Muscle layer of colon (tissue), 2 donors: Measurements from ENCODE around the gene ADCYAP1.

Experiments
- H3K27ac ChIP-seq: one replicate; pipeline ENCODE4 v1.7.0; 2013; ENCODE audit warnings: low read depth, mild to moderate bottlenecking, low read length, moderate library complexity
- H3K27me3 ChIP-seq, 2 donors: one replicate each; pipeline ENCODE4 v1.7.0; 2013; ENCODE audit warnings: low read length in 2 of 2, mild to moderate bottlenecking in 2 of 2; ENCODE audit not compliant: insufficient read depth in 2 of 2, control insufficient read depth in 1 of 2
- H3K36me3 ChIP-seq: one replicate; pipeline ENCODE4 v1.7.0; 2013; ENCODE audit warnings: mild to moderate bottlenecking, low read length; ENCODE audit not compliant: insufficient read depth
- H3K4me1 ChIP-seq: one replicate; pipeline ENCODE4 v1.7.0; 2013; ENCODE audit warnings: mild to moderate bottlenecking, low read length; ENCODE audit not compliant: insufficient read depth
- H3K4me3 ChIP-seq, 2 donors: one replicate each; pipeline ENCODE4 v1.7.0; 2013; ENCODE audit warnings: low read length in 2 of 2, low read depth in 1 of 2, mild to moderate bottlenecking in 1 of 2, moderate library complexity in 1 of 2
- H3K9ac ChIP-seq: one replicate; pipeline ENCODE4 v1.7.0; 2013; ENCODE audit warnings: low read length
- H3K9me3 ChIP-seq: one replicate; pipeline ENCODE4 v1.7.0; 2013; ENCODE audit warnings: mild to moderate bottlenecking, low read length
- donor health status: abdominal sarcoma.
- donor health status: Adenocarcinoma of cecum.

The ADCYAP1 gene

GRCh38 chr18:944440-944839 lies 39.8 kb downstream of the ADCYAP1 start:
- Histone ChIP-seq H3K27ac (no peak overlapping the region), H3K9me3 (no peaks in the 10 kb centered on the region), H3K4me1 (no peaks in the 10 kb centered on the region), H3K36me3 (no peaks in the 10 kb centered on the region), H3K4me3 (no peak overlapping the region), H3K9ac (no peak overlapping the region), H3K27me3 (no peaks in the 10 kb centered on the region)

GRCh38 chr18:949724-950631 lies 45.3 kb downstream of the ADCYAP1 start:
- Histone ChIP-seq H3K27me3 (no peaks in the 10 kb centered on the region), H3K36me3 (no peaks in the 10 kb centered on the region), H3K4me1 (no peaks in the 10 kb centered on the region), H3K9me3 (no peaks in the 10 kb centered on the region), H3K27ac (no peak overlapping the region), H3K9ac (no peak overlapping the region), H3K4me3 (no peak overlapping the region)

DNA sequence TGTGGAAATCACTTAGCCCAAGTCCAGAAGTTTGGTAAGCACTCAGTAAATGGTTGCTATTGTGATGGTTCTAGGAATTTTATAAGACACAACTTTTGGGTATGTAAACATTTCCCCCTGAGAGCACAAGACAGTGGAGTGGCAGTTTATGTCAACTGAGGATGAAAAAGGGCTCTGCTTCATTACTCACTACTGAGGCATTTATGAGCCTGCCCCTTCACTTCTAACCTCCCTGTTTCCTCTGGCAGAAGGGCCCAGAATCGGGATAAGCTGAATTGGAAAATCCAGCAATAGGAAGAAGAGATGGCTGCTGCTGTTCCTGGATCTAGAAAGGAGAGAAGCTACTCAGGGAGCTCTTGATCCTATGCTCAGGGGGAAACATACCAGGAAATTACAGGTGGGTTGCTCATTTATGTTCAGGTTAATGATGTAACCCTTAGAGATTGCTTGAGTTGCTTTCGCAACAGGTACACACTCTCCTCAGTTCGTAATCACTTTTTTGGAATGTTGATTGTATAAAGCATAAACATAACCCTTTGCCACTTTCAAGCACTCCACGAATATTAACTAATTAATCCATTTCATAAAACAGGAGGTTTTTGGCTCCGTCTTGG lies 46.3 kb downstream of the ADCYAP1 start:
- Histone ChIP-seq H3K4me1 (no peaks in the 10 kb centered on the region), H3K9me3 (no peaks in the 10 kb centered on the region), H3K36me3 (no peaks in the 10 kb centered on the region), H3K27me3 (no peaks in the 10 kb centered on the region), H3K27ac (no peak overlapping the region), H3K4me3 (no peak overlapping the region), H3K9ac (no peak overlapping the region)

- H3K36me3 ChIP-seq: no peaks in the 10 kb centered on the region
- no peaks in the 10 kb centered on the region for H3K27me3 ChIP-seq
- no peak overlapping the region for H3K4me3 ChIP-seq
- H3K9ac ChIP-seq: no peak overlapping the region
- H3K9me3 ChIP-seq: no peaks in the 10 kb centered on the region
- H3K4me1 ChIP-seq: no peaks in the 10 kb centered on the region
- no peak overlapping the region for H3K27ac ChIP-seq
These were observed 50.9 kb downstream of the ADCYAP1 start for GRCh38 chr18:955384-956066.

- no peak overlapping the region for H3K27ac ChIP-seq
- no peak overlapping the region for H3K4me3 ChIP-seq
- H3K9ac ChIP-seq: no peak overlapping the region
- H3K36me3 ChIP-seq: no peaks in the 10 kb centered on the region
- H3K27me3 ChIP-seq: no peaks in the 10 kb centered on the region
- no peaks in the 10 kb centered on the region for H3K4me1 ChIP-seq
- H3K9me3 ChIP-seq: no peaks in the 10 kb centered on the region
These were observed 53.2 kb downstream of the ADCYAP1 start for GRCh38 chr18:957829-958228.

DNA sequence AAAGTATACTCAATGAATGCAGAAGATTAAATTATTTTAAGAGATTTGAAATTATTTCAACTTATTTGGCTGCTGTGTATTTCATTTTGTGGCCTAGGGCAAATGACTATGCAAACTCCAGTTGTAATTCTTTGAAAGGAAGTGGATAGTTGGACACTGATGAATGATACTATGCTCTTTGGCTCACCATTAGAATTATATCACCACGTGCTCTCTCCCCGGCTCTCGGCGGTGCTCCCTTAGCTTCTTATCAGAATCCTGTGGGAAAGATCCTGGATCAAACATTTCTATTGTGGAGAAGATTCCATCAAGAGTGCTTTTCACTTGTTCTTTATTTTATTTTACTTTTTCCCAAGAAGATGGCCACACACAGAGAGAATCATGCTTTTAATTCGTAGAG lies 55.2 kb downstream of the ADCYAP1 start:
- Histone ChIP-seq H3K4me3 (no peak overlapping the region), H3K9me3 (no peaks in the 10 kb centered on the region), H3K27me3 (no peaks in the 10 kb centered on the region), H3K36me3 (no peaks in the 10 kb centered on the region), H3K27ac (no peak overlapping the region), H3K4me1 (no peaks in the 10 kb centered on the region), H3K9ac (no peak overlapping the region)
